Stimulated activated CD4-positive, alpha-beta T cell treated with anti-CD3 and anti-CD28 coated beads, Interleukin-12 subunit alpha, Interleukin-12 subunit beta, amount 100 ng/mL, for 4 hours (primary cell): ENCODE results near the gene YIF1A.
"Not testable (repeated sequence)": the region's sequence is repeated elsewhere in the genome, so short reads cannot be mapped to it uniquely, and the experiment has no call there.

ENCODE experiments used
- DNase-seq: peaks from one replicate; pipeline ENCODE4 v3.0.0-alpha.2; 2020

Gene YIF1A

DNA sequence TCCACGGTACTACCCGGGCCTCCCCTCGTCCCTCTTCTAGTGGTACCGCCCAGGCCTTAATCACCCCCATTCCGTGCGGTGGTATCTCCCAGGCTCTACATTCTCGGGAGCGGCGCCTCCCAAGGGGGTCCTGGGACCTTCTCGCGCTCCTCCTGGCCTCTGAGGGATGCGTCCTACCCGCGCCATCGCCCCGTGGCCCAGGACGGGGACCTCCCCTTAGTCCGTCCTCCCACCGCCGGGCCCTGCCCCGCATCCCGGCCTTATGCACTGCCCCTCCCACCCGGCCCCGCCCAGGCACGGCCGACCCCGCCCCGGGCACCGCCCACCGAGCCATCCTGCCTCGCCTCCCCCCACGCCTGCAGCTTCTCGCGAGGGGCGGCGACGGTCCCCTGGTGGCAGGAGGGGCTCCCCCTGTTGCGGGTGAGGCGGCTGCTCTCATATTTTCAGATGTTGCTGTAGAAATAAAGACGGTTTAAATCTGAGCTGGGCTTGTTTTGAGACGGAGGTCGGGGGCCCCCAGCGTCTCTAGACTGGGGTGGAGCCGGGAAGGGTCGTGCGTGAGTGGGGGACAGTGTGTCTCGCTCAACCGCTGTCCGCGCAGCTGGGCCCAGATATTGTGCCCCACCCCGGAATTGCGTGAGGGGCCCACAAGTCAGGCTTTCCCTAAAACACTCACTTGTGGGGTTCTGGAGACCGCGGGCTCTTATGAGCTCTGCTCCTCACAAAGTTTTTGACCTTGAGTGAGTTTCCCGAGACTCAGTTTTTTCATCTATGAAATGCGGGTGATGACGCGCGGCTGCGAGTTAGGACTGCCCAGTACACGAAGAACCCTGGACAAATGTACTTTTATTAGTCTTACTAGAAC lies 21.3 kb downstream of the YIF1A start:
- peak; percentile 89 for DNase-seq

DNA sequence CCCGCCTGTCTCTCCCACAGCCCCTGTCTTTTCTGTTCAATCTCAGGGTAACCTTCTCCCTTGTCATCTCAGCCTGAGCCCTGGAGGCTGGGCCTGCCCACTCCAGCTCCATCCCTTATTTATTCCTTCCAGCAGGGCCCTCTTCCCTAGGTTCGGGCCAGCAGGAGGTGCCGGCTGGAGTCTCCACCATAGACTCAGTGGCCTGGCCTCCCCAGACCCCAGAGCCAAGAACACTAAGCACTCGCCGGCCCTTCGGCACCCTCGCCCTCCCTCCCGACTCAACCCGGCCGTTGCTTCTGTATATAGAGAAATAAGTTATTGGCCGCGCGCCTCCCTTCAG lies 21.9 kb downstream of the YIF1A start:
- DNase-seq = no peak

DNA sequence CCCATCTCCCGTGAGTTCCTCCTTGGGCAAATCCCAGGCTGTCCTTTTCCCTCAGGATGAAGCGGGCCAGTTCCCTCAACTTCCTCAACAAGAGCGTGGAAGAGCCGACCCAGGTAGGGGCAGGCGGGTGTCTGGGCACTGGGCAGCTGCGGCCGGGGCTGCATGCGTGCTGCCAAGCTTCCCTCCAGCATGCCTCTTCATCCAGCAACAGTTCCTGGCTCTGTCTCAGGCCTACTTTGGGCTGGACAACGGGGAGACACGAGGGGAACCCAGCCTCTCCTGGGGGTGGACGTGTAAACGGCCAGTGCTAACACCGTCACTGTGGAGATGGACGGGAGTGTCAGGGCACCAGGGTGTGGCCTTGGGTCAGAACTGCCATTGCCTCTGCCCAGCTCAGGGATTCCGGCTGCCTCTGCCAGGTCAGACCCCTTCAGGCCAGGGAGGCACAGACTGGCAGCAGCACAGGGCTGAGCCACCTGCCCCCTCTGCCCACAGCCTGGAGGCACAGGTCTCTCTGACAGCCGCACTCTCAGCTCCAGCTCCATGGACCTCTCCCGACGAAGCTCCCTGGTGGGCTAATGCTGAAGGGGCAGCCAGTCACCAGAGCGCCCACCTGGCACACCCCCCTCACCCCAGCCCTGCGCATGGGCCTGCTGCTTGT lies 22.4 kb downstream of the YIF1A start:
- no peak for DNase-seq

DNA sequence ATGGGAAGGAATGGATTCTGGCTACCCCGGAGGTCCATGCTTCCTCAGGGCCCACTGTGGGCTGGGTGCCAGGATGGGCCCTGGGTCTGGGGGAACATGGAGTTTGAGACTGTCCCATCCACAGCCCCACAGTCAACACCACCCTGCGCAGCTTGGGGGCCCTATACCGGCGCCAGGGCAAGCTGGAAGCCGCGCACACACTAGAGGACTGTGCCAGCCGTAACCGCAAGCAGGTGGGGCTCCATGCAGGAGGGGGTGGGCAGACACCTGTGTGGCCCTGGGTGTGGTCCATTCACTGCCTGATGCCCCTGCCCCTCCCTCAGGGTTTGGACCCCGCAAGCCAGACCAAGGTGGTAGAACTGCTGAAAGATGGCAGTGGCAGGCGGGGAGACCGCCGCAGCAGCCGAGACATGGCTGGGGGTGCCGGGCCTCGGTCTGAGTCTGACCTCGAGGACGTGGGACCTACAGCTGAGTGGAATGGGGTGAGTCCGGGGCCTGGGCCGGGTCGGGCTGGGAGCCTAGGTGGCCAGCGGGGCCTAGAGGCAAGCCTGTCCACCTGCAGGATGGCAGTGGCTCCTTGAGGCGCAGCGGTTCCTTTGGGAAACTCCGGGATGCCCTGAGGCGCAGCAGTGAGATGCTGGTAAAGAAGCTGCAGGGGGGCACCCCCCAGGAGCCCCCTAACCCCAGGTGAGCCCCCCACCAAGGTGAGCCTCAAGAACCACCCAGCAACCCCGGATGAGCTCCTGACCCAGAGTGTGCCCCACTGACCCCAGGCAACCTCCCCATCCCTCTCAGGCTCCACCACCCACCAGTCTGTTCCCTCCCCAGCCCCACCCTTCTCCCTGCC lies 23.2 kb downstream of the YIF1A start:
- no peak for DNase-seq

DNA sequence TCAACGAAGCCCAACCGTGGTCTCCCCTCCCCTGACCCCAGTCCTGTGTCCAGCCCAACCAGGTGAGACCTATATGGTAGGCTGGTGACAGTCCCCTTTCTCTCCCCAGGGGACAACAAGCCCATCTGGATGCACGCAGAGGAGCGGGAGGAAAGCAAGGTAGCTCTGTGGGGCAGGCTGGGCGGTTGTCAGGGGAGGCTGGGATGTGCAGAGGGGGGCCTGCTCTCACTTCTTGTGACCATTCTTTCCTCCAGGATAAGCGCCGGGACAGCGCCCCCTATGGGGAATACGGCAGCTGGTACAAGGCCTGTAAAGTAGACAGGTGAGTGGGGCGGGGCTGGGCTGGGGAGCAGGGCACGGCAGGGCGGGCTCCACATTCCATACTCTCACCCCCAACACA lies 24.0 kb downstream of the YIF1A start:
- DNase-seq = peak; percentile 42

DNA sequence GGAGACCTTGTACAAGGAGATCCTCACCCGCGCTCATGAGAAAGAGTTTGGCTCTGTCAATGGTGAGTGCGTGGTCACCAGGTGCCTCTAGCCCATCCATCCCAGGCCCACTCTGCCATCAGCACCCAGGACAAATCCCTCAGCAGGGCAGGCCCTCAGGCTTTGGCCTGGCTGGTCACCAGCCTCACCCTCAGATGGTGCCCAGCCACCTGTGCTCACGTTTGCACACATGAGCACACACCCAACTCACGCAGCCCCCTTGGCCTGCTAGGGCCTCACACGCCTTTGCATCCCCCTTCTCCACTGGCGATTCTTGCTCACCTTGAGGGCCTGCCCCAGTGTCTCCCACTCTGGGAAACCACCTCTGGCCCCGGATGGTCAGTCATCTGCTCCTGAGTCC lies 24.6 kb downstream of the YIF1A start:
- DNase-seq = no peak

DNA sequence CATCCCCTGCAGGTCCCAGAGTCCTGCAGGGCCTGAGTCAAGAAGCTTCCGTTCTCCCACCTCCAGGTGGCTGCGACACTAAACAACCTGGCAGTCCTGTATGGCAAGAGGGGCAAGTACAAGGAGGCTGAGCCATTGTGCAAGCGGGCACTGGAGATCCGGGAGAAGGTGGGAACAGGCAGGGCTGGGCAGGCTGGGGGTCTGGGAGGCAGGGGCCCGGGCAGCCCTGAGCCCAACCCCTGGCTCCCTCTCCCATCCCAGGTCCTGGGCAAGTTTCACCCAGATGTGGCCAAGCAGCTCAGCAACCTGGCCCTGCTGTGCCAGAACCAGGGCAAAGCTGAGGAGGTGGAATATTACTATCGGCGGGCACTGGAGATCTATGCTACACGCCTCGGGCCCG lies 25.2 kb downstream of the YIF1A start:
- no peak for DNase-seq

DNA sequence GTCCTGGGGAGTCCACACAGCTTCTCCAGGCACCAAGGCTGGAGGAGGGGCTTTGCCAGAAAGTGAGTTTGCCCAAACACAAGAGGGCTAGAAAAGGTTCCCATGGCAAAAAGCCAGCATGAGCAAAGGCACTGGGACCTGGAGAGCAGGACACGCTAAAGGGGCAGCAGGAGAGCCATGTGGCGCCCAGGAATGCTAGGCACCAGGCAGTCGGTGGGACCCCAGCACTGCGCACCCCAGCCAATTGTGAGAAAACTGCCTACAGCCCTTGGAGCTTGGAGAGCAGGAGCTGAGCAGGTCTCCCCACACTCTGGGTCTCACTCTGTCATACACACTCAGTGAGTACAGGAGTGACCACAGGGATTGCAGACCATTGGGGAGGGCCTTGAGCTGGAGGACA lies 25.7 kb downstream of the YIF1A start:
- DNase-seq = no peak

DNA sequence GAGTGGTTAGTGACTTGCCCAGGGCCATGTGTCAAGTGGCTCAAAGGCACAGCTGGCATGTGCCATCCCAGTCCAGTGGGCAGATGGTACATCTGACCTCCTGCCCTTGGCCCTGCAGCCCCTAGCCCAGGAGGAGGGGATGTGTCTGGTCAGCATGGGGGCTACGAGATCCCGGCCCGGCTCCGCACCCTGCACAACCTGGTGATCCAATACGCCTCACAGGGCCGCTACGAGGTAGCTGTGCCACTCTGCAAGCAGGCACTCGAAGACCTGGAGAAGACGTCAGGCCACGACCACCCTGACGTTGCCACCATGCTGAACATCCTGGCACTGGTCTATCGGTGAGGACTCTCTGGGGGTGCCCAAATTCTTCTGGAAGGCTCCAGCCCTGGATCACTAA lies 26.2 kb downstream of the YIF1A start:
- DNase-seq = no peak

DNA sequence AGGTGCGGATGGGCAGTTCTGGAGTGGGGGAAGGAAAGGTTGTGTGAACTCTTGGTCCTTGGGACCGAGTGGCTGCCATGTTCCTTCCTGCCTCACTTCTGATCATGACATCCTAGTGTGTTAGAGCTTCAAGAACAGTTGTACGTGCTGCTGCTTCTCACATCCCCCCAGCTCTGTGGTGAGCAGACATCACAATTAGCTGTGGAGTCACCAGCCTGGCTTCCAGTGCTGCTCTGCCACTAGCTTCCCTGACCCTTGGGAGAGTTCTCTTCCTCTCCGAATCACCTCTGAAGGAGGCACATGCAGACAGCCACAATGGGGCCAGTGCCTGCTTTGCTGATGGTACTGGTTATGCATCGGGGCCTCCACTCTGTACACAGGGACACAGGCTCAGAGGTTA lies 26.8 kb downstream of the YIF1A start:
- no peak for DNase-seq

DNA sequence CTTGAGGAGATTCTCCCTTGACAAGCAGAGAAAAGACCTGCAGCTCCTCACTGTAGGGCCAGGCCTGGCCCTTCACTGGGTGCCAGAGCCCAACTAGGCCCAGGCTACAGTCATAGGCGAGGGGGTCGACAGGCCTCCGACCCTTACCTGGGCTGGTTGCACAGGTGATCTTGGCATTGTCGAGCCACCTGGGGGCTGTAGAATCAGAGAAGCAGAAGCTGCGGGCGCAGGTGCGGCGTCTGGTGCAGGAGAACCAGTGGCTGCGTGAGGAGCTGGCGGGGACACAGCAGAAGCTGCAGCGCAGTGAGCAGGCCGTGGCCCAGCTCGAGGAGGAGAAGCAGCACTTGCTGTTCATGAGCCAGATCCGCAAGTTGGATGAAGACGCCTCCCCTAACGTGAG lies 27.4 kb downstream of the YIF1A start:
- no peak for DNase-seq

DNA sequence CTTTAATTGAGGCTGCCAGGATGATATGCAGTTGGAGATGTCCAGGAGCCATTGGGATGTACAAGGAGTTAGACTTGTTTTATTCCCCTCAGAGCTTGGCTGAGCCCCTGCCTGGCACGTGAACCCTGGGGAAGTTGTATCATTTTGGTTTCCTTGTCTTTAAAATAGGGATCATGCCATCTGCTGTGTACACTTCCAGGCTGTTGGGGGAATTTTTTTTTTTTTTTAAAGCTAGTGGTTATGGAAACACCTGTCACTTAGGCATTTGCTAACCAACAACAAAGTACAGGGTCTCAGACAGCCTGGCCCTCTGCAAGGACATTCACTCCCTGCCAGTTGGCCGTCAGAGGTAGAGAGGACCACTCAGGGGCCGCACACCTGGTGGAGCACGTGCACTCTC lies 29.0 kb downstream of the YIF1A start:
- no peak for DNase-seq

DNA sequence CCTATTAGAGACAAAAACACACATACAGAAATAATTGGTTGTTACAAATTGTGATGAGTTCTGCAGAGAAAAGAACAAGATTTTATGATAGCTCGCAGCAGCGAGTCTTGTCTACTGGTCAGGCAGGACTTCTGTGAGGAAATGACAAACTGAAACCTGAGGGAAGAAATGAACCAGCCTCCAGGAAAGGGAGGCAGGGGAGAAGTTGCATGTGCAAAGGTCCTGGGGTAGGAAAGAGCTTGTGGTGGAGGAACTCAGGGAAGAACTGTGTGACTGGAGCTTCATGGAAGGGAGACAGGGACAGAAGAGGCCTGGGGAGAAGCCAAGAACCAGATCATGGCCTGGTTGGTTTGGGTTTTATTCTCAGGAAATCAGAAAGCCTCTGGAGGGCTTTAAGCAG lies 29.7 kb downstream of the YIF1A start:
- no peak for DNase-seq

DNA sequence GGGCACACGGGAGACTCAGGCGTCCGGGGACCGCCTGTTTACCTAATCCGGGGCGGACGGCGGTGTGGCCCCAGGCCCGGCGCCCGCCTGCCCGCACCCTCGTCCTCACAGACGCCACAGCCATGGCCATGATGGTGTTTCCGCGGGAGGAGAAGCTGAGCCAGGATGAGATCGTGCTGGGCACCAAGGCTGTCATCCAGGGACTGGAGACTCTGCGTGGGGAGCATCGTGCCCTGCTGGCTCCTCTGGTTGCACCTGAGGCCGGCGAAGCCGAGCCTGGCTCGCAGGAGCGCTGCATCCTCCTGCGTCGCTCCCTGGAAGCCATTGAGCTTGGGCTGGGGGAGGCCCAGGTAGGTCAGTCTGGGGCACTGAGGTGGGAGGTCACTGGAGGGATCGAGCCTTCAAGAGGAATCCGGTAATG lies 30.5 kb downstream of the YIF1A start:
- DNase-seq = no peak

DNA sequence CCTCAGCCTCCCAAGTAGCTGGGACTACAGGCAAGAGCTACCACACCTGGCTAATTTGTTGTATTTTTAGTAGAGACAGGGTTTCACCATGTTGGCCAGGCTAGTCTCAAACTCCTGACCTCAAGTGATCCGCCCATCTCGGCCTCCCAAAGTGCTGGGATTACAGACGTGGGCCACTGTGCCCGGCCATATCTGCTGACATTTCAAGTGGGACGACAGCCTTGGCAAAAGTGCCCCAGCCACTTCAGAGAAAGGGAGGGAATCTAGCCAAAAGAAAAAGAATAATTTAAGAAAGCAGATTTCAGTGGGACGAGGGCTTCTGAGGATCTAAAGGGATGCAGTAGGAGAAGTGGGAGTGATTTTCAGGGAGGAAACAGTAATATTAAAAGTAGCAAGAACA lies 35.9 kb downstream of the YIF1A start:
- not testable (repeated sequence) for DNase-seq

DNA sequence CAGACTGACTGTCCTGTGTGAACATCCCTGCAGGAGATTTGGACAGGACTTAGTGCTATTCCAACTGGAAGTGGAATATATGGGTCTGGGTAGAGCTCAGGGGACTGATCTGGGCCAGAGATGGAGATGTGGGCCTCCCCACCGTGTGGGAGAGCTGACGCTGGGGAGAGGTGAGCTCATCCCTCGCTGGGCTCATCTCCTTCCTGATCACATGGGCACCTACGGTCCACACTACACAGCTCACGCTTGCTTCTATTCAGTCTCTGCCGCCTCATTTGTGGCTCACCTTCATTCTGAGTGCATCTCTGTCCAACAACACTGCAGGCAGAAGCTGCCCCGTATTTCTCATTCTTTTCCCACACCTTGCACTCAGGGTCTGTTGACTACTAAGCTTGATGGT lies 37.1 kb downstream of the YIF1A start:
- DNase-seq = no peak

DNA sequence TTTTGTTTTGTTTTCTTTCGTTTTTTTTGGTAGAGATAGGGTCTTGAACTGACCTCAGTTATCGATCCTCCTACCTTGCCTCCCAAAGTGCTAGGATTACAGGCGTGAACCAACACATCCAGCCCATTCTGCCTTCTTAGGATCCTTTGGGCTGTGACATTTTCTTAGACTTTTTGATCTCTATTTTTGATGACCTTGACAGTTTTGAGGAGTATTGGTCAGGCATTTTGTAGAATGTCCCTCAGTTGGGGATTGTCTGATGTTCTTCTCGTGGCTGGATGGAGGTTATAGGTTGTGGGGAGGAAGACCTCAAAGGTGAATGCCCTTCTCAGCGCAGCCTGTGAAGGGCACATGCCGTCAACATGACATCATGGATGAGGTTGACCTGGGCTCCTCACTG lies 40.0 kb downstream of the YIF1A start:
- DNase-seq = no peak

DNA sequence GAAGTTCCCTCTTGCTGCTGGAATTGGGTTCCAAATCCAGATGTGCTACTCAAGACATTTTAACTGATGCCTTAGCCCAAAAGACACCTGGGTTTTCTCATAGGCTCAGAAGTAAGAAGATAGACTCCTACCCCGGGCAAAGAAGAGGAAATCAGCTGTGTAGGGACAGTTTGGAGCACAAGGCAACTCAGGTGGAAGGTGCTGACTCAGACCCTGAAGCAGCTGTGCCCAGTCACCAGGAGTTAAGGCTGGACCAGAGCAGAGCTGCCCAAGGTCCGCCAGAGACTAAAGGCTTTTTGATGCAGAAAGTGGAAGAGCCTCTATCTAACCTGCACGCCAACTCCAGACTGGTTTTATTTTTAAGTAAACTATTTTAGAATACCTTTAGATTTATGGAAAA lies 41.1 kb downstream of the YIF1A start:
- no peak for DNase-seq

DNA sequence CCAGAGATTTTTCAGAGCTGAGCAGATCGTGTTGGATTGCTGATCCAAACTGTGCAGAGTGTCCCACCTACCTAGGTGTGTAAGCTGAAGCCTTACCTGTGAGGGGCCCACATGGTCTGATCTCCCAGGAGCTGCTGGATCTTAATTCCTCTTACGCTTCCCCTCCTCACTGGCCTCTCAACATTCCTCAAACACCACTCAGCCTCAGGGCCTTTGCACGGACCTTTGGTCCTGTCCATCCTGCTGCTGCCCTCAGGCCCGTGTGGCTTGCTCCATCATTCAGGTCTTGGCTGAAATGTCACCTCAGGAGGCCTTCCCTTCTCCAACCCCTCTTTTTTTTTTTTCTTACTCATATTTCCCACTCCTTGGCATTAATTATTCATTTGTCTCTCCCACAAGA lies 41.6 kb downstream of the YIF1A start:
- no peak for DNase-seq

DNA sequence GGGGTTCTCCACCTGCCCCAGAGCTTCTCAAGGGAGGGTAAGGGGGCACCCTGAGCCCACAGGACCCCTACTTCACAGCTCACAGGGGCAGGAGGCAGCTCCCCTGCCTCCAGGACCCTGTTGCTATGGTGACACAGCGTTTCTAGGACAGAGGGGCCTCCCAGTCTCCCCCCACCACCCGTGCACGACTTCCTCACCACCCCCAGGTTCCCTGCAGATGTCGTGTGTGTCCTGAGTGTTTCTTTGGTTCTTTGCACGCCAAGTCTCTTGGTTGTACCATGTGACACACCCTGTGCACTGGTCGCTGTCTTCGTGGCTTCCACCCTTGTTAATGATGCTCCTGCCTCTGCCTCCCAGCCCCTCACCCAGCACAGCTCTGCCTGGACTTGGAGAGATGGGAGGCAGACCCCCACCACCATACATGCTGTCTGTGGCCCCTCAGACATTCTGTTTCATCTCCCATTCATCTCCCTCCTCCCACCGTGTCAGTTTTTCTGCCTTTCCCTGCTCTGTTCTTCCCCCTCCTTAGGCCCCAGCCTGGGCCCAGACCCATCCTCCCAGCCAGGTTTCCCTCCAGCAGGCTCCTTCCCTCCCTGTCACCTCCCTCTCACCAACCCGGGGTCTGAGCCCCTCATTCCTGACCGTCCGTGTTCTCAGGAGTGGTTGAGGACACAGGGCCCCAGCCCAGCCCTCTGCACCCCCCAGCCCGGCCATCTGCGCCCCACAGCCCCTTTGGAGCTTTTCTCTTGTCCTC lies 45.0 kb downstream of the YIF1A start:
- no peak for DNase-seq

DNA sequence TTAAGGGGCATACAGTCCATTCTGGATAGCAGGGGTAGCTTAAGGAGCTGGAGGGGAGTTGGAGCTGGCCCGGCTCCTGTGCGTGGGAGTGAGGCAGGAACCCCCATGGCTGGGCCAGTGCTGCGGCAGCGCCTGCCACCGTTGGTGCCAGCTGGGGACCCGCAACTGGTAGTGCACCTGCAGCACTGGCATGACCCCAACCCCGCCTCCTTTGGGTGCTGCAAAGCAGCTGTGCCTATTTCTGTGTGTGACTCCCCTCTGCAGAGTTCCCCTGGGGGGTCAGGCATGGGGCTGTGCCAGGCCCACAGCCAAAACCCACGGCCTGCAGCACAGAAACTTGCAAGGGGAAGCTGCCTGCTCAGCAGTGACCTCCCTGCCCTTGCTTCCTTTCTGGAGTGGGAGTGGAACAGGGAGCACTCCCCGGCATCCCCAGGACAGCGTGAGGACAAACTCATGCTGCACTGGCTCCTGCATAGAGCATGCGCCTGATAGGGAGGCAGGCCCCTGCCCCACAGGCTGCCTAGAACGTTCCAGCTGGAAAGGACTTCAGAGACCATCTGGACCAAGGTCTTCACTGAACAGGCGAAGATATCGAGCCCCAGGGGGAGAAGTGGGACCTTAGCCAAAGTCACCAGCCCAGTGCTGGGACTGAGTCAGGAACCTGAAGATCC lies 46.7 kb downstream of the YIF1A start:
- DNase-seq = no peak

DNA sequence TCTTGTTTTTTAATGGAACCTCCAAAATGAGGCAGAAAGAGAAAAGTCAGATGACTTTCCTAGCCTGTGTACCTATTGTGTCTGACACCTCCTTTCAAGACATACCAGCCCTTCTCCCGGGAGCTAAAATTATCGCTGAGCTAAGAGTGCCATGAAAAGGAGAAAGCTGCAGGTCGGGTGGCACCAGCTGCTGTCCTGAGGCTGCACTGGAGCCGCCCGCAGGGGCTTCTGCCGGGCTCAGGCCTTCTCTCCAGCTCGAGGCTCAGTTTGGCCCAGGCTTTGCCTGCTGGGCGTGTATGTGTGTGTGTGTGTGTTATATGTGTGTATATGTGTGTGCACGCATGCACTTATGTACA lies 48.2 kb downstream of the YIF1A start:
- DNase-seq = no peak
